ENCODE data around the gene LAP3. TPM values are rescaled to one million over a fixed set of nuclear protein-coding genes. Genes with fewer than 3 reads are reported as not detected.

Gene LAP3
- total RNA-seq, 6 experiments from 2014 or later: 70.9 to 138 (median 102) TPM

DNA sequence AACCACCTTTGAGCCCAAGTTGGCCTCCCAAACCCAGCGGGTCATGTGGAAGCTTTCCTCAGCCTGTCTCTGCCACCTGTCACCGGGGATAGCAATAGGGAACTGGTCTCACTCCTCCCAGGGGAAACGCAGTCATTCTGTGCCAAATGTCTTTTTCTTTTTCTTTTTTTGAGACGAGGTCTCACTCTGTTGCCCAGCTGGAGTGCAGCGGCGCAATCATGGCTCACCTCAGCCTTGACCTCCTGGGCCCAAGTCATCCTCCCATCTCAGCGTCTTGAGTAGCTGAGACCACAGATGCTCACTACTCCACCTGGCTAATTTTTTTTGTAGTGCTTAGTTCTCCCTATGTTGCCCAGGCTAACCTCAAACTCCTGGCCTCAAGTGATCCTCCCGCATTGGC lies 77.7 kb downstream of the LAP3 start:
- H3K27me3 ChIP-seq: no peaks in the 10 kb centered on the region
- no peak overlapping the region for H3K27ac ChIP-seq
- 64% methylated on average over 8 of the region's 8 CpGs for WGBS (ENCODE audit: insufficient coverage, low coverage, low lambda C conversion rate, missing lambda C conversion rate)
- no peaks in the 10 kb centered on the region for H3K36me3 ChIP-seq
- H3K4me3 ChIP-seq: no peak overlapping the region
- DNase-seq: no peak
- H3K9me3 ChIP-seq: no peaks in the 10 kb centered on the region
- no peaks in the 10 kb centered on the region for H3K4me1 ChIP-seq
- intact Hi-C loops (cut with DNase I): no loop called here
- no peak for TF ChIP-seq POLR2A (IDR thresholded peaks at IDR 0.05)
- ATAC-seq: no peak

DNA sequence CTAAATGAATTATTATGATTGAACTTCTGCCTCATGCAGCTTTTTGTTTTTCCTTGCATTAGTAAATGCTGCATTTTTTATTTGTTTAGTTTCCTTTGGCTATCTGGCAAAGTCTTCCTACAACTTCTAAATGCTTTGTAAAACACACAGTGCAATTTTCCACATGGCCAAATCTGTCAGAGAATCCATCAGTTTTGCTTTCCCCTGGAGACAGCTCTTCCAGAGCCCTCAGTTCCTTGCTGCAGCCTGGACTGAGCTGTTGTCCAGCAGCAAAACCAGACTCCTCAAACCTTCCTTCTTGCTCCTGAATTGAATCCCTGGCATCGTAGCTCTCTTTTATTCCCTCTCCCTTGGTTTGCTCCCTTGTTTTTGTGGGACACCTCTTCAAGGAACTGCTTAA lies 80.1 kb downstream of the LAP3 start:
- Histone ChIP-seq H3K27ac (no peak overlapping the region), H3K4me3 (no peak overlapping the region), H3K27me3 (no peaks in the 10 kb centered on the region), H3K36me3 (no peaks in the 10 kb centered on the region), H3K4me1 (no peaks in the 10 kb centered on the region), H3K9me3 (no peaks in the 10 kb centered on the region)
- no peak for TF ChIP-seq POLR2A (IDR thresholded peaks at IDR 0.05)
- TF ChIP-seq, protein P1, sequence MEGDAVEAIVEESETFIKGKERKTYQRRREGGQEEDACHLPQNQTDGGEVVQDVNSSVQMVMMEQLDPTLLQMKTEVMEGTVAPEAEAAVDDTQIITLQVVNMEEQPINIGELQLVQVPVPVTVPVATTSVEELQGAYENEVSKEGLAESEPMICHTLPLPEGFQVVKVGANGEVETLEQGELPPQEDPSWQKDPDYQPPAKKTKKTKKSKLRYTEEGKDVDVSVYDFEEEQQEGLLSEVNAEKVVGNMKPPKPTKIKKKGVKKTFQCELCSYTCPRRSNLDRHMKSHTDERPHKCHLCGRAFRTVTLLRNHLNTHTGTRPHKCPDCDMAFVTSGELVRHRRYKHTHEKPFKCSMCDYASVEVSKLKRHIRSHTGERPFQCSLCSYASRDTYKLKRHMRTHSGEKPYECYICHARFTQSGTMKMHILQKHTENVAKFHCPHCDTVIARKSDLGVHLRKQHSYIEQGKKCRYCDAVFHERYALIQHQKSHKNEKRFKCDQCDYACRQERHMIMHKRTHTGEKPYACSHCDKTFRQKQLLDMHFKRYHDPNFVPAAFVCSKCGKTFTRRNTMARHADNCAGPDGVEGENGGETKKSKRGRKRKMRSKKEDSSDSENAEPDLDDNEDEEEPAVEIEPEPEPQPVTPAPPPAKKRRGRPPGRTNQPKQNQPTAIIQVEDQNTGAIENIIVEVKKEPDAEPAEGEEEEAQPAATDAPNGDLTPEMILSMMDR (IDR thresholded peaks at IDR 0.05): no peak
- intact Hi-C loops (cut with DNase I): no loop called here
- no peak for ATAC-seq
- 91% methylated on average over 1 of the region's 1 CpG for WGBS (ENCODE audit: insufficient coverage, low coverage, low lambda C conversion rate, missing lambda C conversion rate)
- DNase-seq: no peak

Other genes with a start within 250 kb of the LAP3 start
- 100 to 1,000 TPM in 2 of 6 experiments, 10 to 100 TPM in 4; 43.4 to 154 (median 81.5) TPM for gene QDPR, start 65.1 kb upstream of the LAP3 start, total RNA-seq
- not detected for gene CLRN2, start 62.0 kb upstream of the LAP3 start, total RNA-seq
- gene MED28, start 37.4 kb downstream of the LAP3 start, total RNA-seq: 10 to 100 TPM in 4 of 6 experiments, 1 to 10 TPM in 2; 3.8 to 18.6 (median 15.3) TPM
- not detected for gene FAM184B, start 204.4 kb downstream of the LAP3 start, total RNA-seq
- gene DCAF16, start 233.6 kb downstream of the LAP3 start, total RNA-seq: 1 to 10 TPM; 4.2 to 7.9 (median 5.6) TPM
- 1 to 10 TPM in 3 of 6 experiments, under 1 TPM in 2, not detected in 1; 0.44 to 2.5 (median 1.3) TPM for gene NCAPG, start 233.8 kb downstream of the LAP3 start, total RNA-seq